Stimulated activated CD4-positive, alpha-beta T cell treated with anti-CD3 and anti-CD28 coated beads, Interleukin-4, amount 100 ng/mL, for 24 hours (primary cell): Measurements from ENCODE around the gene EXOC3L1.

Experiments used
- DNase-seq: peaks from one replicate; pipeline ENCODE4 v3.0.0-alpha.2; 2020

EXOC3L1 gene

GRCh38 chr16:67190041-67190440 is at the start of gene EXOC3L1:
TSS of gene EXOC3L1 (minus strand) at chr16:67190136. CDS start at chr16:67189676, 460 bp downstream.
- DNase-seq, result no peak

- no peak for DNase-seq
Measured at GRCh38 chr16:67238806-67239470, 49.0 kb upstream of the EXOC3L1 start.

- DNase-seq, result no peak
Measured at GRCh38 chr16:67238278-67238575, 48.3 kb upstream of the EXOC3L1 start.

- no peak for DNase-seq
Measured at GRCh38 chr16:67237396-67238277, 47.7 kb upstream of the EXOC3L1 start.

GRCh38 chr16:67236563-67237395 is 46.8 kb upstream of the EXOC3L1 start:
- peak; percentile 80 for DNase-seq

- peak; percentile 65 for DNase-seq
Measured at GRCh38 chr16:67235816-67236562, 46.1 kb upstream of the EXOC3L1 start.

GRCh38 chr16:67234180-67234597 is 44.3 kb upstream of the EXOC3L1 start:
- no peak for DNase-seq

- DNase-seq, result no peak
Measured at GRCh38 chr16:67233596-67233995, 43.7 kb upstream of the EXOC3L1 start.

GRCh38 chr16:67230809-67231660 is 41.1 kb upstream of the EXOC3L1 start:
- no peak for DNase-seq

GRCh38 chr16:67229906-67230808 is 40.2 kb upstream of the EXOC3L1 start:
- DNase-seq, result no peak

GRCh38 chr16:67228905-67229304 is 39.0 kb upstream of the EXOC3L1 start:
- DNase-seq, result no peak

GRCh38 chr16:67228034-67228785 is 38.3 kb upstream of the EXOC3L1 start:
- no peak for DNase-seq

GRCh38 chr16:67227567-67227921 is 37.6 kb upstream of the EXOC3L1 start:
- DNase-seq, result no peak

- peak; percentile 98 for DNase-seq
Measured at GRCh38 chr16:67226804-67227566, 37.0 kb upstream of the EXOC3L1 start, which contains the start of gene TMEM208. TSS of gene TMEM208 (plus strand) at chr16:67227130. CDS start at chr16:67227219, 89 bp downstream.

- no peak for DNase-seq
Measured at GRCh38 chr16:67226295-67226803, 36.4 kb upstream of the EXOC3L1 start.

- no peak for DNase-seq
Measured at GRCh38 chr16:67223992-67224391, 34.1 kb upstream of the EXOC3L1 start.

GRCh38 chr16:67216612-67217490 is 26.9 kb upstream of the EXOC3L1 start:
- DNase-seq, result no peak

- no peak for DNase-seq
Measured at GRCh38 chr16:67215706-67216105, 25.8 kb upstream of the EXOC3L1 start.
